Activated CD4-positive, alpha-beta T cell treated with anti-CD3 and anti-CD28 coated beads for 24 hours (primary cell): Measurements from ENCODE around the gene CUEDC2.
A peak's percentile ranks its signal among the peaks of the same experiment; 100 is the strongest.
"Not testable (repeated sequence)": the region's sequence is repeated elsewhere in the genome, so short reads cannot be mapped to it uniquely, and the experiment has no call there.

Experiments used
- DNase-seq, 2 donors: peaks; one replicate each; pipeline ENCODE4 v3.0.0-alpha.2; 2020; ENCODE audit warnings: low read depth in 2 of 2

CUEDC2 gene

DNA sequence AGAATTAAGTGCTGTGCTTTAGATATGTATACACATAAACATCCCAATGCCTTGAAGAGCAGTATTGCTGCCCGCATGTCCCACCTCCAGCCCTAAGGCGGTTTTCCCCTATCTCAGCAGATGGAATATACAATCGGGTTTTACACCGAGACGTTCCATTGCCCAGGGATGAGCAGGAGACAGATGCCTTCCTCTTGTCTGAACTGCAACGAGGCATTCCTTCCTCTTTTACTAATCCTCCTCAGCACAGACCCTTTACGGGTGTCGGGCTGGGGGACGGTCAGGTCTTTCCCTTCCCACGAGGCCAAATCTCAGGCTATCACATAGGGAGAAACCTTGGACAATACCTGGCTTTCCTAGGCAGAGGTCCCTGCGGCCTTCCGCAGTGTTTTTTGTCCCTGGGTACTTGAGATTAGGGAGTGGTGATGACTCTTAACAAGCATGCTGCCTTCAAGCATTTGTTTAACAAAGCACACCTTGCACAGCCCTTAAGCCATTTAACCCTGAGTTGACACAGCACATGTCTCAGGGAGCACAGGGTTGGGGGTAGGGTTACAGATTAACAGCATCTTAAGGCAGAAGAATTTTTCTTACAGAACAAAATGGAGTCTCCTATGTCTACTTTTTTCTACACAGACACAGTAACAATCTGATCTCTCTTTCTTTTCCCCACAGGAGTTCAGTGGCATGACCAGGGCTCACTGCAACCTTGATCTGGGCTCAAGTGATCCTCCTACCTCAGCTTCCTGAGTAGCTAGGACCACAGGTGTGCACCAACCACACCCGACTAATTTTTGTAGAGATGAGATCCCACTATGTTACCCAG lies 22.5 kb upstream of the CUEDC2 start:
- DNase-seq, result not testable (repeated sequence)

DNA sequence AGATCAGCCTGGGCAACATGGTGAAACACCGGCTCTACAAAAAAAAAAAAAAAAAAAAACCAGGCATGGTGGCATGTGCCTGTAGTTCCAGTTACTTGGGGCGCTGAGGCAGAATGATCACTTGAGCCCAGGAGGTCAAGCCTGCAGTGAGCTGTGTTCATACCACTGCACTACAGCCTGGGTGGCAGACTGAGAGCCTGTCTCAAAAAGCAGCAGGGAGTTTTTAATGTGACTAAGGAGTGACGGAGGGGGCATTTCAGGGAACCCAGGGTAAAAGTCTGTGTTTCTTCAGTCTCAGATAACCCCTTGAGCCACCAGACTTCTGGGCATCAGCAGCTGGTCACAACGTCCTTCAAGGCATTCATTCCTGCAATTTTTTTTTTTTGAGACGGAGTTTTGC lies 21.1 kb upstream of the CUEDC2 start:
- no peak for DNase-seq

DNA sequence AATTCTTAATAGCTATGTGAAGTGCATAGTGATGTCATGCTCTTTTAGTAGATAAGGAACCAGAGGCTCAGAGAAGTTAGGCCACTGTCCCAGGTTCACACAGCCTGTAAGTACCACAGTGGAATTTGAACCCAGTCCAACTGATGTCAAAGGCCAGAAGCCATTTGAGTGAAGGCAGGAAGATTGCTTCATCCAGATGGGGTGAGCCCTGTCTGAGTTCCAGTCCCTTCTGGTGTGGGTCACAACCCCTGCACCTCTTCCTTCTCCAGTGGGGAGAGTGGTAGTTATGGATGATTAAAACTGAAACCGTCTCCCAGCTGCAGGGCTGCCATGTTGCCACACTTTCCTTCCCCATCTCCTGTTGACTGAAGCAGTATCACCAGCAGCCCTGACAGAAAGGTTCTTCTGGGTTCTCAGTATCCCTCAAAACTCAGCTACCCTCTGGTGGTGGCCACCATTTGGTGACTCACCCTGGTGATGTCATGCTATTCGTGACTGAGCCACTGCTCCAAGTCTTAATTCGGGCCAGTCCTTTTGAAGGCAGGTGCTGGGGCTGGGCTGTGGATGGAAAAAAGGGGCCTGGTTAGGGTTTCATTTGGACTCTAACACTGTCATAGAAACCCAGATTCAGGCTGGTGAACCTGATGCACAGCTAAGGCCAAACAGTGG lies 20.4 kb upstream of the CUEDC2 start:
- peak; percentile 33 to 63 for DNase-seq

DNA sequence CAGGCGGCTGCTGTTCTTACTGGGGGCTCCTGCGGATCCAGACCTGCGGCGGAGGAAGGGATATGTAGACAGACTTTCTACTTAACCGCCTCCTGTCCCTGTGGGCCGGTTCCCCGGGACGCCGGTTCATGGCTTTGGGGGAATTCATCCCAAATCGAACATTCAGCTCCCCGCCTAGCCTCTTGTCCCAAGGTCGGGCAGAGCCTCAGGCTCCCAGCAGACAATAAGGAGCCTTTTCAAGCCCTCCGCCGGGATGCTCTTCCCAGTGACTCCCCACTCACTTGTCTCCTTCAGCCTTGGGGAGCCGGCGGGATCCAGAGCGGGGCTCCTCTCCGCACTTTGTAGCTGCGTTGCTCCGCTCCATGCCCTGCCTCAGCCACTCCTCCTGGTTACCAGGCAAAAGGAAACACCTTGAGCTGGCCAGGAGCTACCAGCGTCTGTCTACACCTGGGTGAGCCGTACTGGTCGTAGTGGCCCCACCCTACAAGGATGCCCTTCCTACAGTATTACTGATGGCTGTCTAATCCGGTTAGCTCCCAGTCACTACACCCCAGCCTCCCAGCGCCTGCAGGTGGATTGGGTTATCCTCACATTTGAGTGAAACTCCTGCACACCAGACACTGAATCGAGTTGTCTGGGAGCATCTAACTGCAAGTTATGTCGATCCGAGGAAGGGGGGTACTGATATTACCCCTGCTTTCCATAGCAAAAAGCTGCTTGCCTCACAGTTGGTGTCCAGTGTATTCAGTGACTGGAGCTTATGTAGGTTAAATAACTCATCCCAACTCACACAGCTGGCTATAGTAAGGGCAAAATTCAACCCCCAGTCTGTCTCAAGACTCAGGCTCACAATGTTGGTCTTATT lies 19.0 kb upstream of the CUEDC2 start, which contains the start of gene C10orf95:
C10orf95 (minus strand) TSS at position 439 of the 865 bp plus-strand sequence. CDS start 450 bp downstream, outside the sequence.
- DNase-seq, result no peak

DNA sequence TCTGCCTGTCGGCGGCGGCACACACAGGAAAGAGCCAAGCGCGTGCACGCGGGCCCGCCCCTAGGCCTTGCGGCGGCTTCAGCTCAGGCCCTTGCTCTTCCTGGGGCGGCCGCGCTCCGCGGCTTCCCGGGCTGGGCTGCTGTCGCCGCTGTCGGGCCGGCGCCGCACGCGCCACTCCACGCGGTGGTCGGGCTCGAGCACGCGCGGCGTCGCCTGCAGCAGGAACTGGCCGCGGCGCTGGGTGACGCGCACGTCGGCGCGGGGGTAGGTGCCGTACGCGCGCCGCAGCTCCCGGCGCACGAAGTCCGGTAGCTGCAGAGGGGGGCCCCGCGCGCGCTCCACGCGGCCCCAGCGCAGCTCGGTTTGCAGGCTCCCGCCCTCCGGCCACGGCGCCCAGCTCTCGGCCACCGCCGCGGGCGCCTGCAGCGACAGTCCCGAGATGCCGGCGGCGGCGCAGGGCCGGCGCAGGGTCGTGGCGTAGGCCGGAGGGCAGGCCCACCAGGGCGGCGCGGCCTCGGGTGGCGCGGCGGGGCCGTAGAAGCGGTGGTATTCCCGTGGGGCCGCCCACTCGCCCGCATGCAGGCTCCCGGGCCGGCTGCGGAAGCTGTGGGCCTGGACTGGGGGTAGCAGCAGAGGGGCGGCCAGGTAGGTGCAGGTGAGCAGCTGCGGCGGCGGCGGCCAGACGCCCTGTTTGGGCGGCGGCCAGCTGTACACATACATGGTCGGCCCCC lies 18.2 kb upstream of the CUEDC2 start:
- peak; percentile 67 to 71 for DNase-seq

DNA sequence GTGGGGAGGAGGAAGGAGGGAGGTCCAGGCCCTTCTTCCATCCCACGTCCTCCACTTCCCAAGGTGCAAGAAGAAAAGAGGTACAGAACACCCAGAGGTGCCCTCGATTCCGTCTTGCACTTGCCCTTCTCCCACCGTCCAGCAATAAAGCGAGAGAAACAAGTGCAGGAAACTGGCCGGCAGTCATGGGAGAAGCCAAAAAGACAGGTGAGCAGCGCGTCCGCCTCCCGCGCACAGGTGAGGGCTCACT lies 17.7 kb upstream of the CUEDC2 start:
- no peak for DNase-seq

DNA sequence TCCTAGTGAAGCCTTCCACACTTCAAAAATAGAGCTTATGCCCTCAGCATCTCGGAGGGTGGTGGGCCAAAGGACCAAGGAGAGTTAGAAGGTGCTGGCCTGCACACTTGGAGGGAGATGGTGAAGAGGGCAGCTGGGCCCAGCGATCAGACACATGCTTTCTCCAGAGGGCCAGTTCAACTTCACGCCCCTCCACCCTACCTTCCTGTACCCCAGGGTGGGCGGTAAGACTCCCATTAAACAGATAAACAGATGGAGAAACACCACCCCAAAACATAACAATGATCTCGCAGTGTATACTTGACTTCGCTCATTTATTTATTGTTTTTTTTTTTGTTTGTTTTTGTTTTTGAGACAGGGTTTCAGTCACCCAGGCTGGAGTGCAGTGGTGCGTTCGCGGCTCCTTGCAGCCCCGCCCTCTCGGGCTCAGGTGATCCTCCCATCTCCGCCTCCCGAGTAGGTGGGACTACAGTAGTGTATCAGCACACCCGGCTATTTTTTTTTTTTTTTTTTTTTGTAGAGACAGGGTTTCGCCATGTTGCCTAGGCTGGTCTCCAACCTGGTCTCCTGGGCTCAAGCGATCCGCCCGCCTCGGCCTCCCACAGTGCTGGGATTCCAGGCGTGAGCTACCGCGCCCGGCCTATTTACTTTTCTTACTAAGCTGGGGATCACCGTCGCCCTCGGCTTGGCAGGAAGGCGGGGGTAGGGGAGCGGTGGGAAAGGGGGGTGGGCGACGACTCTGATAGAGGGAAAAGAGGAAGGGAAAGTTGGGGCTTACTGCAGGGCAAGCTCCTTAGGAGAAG lies 17.1 kb upstream of the CUEDC2 start:
- DNase-seq, result peak; percentile 67 to 76

DNA sequence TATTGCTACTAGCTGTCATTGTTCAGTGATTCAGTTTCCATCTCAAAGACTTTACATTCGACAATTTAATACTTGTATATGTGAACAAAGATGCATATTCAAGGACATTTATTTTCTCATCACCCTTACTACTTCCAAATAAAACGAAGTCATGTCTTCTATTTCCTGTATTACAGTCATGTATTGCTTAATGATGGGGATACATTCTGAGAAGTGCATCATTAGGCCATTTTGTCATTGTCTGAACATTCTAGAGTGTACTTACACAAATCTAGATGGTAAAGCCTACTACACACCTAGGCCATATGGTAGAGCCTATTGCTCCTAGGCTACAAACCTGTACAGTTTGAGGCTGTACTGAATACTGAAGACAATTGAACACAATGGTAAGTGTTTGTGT lies 12.5 kb upstream of the CUEDC2 start:
- no peak for DNase-seq

DNA sequence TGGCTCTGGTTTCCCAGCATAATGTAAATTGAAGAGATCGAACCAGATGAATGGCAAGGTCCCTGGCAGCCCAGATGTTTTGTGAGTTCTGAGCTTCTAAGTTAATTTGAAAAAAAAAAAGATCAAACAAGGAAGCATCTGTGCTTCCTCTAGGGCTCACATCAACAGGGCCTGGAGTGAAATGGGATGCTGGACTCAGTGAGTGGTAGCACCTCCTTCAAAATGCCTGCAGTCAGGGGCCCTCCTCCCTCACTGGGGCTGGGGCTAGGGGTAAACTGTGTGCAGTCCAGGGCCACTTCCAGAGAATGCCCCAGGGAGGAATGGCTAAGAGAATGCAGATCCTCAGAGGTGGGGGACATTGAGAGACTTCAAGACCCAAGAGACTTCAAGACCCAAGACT lies 6.0 kb upstream of the CUEDC2 start:
- no peak for DNase-seq

DNA sequence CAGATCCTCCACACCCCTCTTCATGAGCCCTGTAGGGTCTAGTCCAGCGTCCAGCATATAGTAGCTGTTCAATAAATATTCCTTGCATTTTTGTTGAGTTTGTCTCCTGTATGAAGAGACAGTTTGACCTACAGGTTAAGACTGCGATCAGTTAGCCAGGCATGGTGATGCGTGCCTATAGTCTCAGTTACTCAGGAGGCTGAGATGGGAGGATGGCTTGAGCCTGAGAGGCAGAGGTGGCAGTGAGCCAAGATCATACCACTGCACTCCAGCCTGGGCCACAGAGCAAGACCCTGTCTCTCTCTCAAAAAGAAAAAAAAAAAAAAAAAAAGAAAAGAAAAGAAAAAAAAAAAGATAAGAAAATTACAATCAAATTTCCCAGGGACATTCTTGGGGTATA lies 5.1 kb upstream of the CUEDC2 start:
- no peak for DNase-seq

DNA sequence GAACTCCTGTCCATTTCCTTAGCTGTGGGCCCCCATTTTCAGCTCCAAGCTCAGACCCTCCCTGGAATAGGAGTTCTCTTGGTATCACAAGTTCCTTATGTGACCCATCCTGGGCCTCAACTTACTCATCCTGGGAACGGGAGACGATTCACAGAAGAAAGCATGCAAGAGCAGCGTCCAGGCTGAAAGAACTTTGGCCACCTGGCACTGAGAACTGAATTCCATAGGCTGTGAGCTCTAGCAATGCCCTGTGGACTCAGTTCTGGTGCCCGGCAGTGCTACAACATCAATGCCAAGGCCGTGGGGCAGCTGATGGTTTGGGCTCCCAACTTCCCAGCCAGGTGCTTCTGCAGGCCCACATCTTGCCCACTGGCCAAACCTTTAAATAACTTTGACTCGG lies 3.9 kb upstream of the CUEDC2 start:
- no peak for DNase-seq

DNA sequence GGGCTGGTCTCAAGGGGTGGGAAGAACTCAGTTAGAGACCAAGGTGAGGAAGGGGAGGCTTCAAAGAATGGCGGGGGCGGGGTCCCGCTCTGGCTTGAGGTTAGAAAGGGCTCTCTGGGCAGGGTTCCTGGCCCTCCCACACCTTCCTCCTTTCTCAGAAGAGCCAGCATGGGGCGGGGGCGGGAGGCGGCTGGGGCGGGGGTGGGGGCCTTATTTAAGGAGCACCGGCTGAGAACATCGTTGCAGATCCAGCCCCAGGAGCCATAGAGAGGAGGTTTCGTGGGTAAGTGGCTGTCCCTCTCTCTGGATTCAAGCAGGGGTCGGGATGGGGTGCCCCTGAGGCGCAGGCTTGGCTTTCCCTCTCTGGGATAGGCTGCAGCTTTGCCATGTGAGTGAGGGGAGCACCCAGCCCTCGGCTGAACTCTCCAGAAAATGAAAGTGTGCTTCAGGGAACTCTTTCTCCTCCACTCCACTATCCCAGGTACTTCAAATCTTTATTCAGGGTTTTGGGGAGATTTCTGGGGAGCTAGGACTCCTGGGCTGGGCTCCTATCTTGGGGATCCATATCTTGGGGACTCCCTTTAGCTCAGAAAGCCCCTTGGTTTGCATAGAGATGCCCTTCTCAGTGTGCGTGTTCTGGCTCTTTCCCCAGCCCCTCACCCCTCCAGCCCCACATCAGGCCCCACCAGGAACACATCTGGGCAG lies 3.3 kb upstream of the CUEDC2 start:
- no peak for DNase-seq

DNA sequence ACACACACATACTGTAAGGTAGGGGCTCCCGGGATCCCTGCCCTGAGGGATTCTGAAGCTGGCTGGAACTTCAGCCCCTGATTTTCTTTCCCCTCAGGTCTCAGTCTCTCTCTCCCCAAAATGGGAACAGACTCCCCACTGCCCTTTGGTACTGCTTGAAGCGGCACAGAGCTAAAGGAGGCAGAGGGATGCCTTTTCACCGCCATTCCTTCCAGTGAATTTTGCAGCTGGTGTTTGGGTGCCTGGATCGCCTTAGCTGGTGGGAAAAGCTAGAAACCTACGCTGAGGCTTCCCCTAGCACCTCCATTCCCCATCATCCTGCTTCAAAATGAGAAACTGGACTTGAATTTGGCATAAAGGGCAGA lies 2.7 kb upstream of the CUEDC2 start:
- no peak for DNase-seq

DNA sequence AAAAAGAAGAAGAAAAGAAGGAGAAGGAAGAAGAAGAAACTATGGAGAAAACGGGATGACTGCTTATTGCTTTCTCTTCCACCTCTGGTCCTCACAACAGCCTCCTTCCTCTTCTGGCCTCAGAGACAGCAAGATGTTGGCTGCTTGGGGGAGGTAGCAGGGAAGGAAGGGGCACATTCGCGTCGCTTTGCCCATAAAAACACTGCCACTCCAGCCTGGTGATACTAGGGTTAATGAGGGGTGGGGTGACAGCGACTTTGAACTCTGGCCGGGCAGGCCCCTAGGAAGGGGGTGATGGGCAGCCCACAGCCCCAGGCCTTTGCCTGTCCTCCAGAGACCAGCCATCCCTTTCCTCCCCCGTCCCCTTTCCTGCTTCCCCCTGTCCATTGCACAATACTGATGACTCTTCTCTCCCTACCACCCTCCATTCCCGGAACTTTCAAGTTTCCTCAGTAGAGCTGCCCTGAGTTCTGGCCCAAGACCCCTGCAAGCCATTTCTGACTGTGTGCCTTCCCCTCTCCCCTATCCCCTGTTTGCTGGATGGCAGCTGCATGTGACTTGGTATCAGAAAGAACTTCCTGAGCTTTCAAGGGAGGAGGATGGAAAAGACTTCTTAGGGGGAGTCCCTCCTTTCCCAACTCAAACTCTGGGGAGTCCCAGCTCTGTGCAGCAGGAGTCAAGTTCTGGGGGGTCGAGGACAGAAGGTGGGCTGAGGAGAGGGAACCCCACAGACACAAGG lies 2.2 kb upstream of the CUEDC2 start:
- no peak for DNase-seq

DNA sequence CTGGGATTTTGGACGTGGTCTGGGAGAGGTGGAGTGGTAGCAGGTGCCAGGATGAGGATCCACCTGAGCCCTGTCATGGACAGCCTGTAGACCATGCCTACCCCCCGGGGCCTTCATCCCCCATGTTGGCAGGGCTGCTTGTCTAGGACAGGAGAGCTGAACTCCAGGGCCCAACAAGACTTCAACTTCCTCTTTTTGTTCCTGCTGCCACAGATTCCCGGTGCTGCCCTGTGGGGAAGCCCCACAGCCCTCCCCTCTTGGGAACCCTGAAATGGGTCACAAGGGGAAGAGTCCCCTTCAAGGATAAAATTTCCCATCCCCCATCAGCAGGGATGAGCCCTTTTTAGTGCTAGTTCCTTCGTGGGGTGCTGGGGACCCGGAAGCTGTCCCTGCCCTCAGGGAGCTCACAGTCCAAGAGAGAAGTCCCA lies 1.3 kb upstream of the CUEDC2 start:
- DNase-seq, result no peak

DNA sequence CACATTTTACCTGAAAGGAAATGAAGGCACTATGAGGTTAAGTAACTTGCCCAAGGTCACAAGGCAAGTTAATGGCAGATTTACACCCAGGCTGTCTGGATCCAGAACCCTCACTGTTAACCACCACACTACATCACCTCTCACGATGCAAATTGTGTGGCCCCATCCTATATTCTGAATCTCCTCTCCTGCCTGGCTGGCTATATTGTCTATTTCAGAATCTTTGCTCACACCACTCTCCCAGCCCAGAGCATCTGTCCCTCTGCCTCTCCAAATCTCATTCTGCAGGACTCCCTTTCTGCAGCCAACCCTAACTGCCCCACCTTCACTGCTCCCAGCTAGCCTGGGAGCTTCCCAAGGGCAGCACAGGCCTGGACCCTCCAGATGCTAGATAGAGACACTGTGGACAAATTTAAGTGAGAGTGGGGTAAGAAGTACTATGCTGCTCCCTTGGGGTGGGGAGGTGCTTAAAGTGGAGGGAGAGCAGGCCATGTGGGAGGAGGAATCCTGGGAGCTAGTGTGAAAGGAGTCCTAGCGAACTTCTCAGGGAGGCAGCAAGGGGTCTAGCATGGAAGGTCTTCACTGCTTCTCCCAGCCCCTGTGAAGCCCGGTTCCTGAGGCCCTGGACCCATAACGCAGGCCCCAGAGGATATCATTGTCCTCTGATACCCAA lies 786 bp downstream of the CUEDC2 start:
- no peak for DNase-seq

DNA sequence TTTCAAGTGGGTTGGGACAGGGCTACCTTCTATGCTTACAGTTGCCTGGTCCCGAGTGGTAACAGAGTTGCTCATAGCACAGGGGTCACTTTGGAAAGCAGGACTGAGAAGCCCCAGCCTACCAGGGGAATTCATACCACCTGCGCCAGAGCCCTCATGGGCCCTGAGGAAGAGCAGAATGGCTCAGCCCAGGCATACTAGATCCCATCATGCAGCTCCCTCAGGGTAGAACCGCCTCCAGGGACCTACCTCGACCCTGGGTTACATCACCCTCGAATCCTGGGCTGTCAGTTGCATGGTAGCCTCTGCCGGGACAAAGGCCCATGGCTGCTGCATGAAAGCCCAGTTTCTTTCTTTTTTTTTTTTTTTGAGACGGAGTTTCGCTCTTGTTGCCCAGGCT lies 2.9 kb downstream of the CUEDC2 start:
- DNase-seq, result no peak

DNA sequence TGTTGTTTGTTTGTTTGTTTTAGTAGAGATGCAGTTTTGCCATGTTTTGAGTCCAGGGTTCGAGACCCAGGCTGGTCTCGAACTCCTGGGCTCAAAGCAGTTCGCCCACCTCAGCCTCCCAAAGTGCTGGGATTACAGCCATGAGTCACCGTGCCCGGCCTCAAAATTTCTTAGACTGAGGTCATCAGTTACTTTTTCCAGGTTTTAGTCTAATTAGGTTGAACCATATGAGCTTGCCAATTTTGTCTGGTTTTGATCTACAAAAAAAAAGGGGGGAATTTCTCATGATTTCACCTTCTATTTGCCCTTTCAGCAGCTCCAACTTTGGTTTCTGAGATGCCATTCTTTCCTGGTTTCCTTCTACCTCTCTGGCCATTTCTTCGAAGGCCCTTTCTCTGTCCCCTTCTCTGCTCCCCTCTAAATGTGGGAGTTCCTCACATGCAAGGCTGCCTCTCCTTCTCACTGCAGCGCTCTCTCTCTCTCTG lies 5.5 kb downstream of the CUEDC2 start:
- no peak for DNase-seq

DNA sequence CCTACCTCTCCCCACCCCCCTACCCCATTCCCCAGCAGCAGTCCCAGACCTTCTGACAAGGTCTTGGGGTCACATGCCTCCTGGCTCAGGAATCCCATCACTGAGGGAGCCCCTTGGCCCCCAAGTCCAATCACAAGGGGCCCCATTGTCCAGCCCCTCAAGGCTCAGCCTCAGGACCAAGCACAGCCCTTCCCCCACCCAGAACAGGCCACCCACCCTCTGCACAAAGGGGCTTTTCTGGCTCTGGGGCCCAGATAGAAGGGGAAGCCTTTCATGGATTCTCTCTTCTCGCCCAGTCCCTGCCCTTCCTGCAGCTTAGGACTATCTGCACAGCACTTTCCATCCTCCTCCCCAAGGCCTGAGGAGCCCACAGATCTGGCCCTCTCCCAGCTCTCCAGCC lies 6.9 kb downstream of the CUEDC2 start:
- no peak for DNase-seq
